NCI-H524 (cell line): ENCODE data around the gene G6PC2.
A peak's percentile ranks its signal among the peaks of the same experiment; 100 is the strongest.
"Not testable (repeated sequence)": the region's sequence is repeated elsewhere in the genome, so short reads cannot be mapped to it uniquely, and the experiment has no call there.

ENCODE experiments used
- DNase-seq, 2 experiments: peaks; one replicate each; lab custom pipeline; 2025; lab: John Stamatoyannopoulos, UW

The G6PC2 gene, protein sequence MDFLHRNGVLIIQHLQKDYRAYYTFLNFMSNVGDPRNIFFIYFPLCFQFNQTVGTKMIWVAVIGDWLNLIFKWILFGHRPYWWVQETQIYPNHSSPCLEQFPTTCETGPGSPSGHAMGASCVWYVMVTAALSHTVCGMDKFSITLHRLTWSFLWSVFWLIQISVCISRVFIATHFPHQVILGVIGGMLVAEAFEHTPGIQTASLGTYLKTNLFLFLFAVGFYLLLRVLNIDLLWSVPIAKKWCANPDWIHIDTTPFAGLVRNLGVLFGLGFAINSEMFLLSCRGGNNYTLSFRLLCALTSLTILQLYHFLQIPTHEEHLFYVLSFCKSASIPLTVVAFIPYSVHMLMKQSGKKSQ

DNA sequence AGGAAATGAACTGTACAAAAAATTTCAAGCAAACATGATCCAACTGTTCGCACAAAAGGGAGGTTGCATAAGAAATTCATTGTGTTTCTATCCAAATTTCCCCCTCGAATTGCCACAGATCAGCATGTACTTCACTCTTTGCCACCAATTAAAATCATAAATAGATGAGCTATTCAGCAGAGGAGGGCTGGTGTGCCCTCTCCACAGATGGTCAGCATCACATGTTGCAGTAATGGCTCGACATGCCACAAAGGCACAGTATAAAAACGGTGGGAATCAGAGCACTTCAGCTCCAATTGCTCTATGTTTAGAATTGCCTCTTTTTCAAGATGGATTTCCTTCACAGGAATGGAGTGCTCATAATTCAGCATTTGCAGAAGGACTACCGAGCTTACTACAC, at the start of gene G6PC2:
Gene G6PC2 (plus strand): TSS at position 289 of the 400 bp plus-strand sequence. CDS start 41 bp downstream, at position 330.
- no peak for DNase-seq

DNA sequence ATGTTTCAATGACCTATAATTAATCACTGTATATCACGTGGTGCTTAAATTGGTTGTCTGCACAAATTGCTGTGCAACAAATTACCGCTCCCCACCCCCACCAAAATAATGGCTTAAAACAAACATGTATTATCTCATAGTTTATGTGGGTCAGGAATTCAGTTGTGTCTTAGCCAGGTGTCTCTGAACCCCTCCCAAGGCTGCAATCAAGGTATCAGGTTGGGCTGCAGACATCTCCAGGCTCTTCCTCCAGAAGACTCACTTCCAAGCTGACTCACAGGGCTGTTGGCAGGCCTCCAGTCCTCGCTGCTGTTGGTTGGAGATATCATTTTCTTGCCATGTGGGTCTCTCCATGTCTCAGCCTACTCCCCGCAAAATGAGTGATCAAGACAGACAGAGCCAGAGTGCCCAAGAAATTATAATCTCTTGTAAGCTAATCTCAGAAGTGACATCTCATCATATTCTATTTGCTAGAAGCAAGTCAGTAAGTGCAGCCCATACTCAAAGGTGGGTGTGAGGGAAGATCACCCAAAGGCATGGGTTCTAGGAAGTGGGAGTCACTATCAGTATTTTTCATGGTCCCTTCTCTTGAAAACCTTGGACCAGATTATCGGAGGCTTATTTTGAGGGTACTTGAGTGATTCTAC, 49.3 kb upstream of the G6PC2 start:
- no peak for DNase-seq

DNA sequence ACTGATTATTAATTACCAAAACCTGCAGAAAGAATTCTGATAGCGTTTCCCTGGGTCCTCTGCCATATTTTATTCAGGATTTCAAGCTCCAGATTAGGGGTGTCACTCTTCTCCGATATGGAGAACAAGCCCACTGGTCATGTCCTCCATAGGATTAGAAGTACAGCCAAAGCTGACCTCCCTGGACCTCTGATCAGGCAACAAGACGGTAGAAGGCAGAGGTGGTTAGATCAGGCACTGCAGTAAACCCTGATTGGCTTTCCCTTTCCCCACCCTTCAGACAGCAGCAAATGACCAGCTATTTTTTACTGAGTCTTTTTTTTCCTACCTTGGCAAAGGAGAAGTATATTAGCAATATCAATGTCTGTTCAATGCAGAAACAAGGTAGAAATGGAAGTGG, 48.6 kb upstream of the G6PC2 start:
- DNase-seq = no peak

DNA sequence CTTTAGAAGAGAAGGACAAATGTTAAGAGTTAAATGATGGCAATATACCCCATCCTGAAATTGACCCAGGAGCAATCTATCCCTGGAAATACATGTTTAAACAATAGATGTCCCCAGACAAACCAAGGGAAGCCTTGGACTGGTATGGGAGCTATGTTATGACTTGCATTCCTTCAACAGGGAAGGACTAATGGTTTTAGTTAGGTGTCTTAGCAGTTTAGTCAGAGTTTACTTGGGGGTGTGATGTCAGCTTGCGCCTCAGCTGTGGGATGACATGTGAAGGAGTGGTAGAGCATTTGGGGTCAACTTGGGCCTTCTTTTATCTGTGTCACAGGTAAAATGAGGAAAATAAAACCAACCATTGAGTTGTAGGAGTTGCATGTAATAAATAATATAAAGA, 47.6 kb upstream of the G6PC2 start:
- DNase-seq = no peak

DNA sequence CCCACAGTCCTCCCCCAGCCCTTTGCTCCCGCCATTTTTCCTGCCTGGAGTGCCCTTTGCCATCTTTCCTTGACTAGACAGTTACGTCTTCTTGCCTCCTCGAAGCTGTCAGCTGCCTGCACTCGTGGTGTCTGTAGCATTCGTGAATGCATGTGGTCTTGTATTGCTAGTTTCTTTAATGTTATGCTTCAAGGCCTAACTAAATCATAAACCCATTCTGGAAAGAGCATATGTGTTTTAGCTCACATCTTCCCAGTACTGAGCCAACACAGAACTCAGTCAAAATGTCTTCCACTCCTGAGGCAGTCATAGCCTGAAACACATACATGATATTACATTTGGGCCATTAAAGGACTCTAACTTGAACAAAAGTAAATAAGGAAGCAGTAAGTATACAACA, 46.4 kb upstream of the G6PC2 start:
- DNase-seq = no peak

GRCh38 chr2:168855601-168856000, 45.5 kb upstream of the G6PC2 start:
- no peak for DNase-seq

GRCh38 chr2:168858146-168858545, 42.9 kb upstream of the G6PC2 start:
- no peak for DNase-seq

GRCh38 chr2:168867164-168867563, 33.9 kb upstream of the G6PC2 start:
- not testable (repeated sequence) for DNase-seq

DNA sequence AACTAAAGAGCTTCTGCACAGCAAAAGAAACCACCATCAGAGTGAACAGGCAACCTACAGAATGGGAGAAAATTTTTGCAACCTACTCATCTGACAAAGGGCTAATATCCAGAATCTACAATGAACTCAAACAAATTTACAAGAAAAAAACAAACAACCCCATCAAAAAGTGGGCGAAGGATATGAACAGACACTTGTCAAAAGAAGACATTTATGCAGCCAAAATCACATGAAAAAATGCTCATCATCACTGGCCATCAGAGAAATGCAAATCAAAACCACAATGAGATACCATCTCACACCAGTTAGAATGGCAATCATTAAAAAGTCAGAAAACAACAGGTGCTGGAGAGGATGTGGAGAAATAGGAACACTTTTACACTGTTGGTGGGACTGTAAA, 30.7 kb upstream of the G6PC2 start:
- DNase-seq = not testable (repeated sequence)

DNA sequence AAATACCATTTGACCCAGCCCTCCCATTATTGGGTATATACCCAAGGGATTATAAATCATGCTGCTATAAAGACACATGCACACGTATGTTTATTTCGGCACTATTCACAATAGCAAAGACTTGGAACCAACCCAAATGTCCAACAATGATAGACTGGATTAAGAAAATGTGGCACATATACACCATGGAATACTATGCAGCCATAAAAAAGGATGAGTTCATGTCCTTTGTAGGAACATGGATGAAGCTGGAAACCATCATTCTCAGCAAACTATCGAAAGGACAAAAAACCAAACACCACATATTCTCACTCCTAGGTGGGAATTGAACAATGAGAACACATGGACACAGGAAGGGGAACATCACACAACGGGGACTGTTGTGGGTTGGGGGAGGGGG, 30.3 kb upstream of the G6PC2 start:
- DNase-seq = not testable (repeated sequence)

DNA sequence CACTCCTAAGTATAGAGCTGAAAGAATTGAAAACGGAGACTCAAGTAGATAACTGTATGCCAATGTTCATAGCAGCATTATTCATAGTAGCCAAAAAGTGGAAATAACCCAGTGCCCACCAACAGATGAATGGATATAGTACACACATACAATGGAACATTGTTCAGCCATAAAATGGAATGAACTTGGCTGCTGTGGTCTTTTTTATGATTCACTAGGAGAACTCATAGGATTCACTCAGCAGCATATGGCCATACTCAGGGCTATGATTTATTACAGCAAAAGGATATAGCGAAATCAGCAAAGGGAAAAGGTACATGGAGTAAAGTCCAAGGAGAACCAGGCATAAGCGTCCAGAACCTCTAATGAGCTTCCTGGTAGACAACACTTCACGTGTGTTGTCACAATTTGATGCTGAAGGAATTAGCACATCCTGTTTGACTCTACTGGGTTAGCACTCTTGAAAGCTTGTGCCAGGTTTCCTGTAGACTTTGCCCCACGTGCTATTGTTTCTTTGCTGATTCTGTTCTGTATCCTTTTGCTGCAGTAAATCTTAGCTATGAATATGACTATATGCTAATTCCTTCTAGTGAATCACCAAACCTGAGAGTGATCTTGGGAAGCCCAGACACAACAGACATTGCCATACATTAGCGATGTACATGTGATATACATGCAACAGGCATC, 26.6 kb upstream of the G6PC2 start:
- no peak for DNase-seq

DNA sequence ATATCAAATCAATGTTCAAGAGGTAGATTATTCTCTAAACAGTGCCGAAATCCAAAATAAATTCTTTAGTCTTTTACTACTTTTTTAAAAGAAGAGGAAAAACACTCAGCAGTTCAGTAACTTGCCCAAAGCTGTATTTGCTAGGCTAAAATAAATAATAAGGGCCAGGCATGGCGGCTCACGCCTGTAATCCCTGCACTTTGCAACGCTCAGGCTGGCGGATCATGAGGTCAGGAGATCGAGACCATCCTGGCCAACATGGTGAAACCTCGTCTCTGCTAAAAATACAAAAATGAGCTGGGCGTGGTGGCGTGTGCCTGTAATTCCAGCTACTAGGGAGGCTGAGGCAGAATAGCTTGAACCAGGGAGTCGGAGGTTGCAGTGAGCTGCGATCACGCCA, 18.9 kb upstream of the G6PC2 start:
- not testable (repeated sequence) for DNase-seq

- DNase-seq = peak in 1 of 2 experiments; percentile 3
These were observed 16.1 kb upstream of the G6PC2 start for GRCh38 chr2:168884975-168885374.

DNA sequence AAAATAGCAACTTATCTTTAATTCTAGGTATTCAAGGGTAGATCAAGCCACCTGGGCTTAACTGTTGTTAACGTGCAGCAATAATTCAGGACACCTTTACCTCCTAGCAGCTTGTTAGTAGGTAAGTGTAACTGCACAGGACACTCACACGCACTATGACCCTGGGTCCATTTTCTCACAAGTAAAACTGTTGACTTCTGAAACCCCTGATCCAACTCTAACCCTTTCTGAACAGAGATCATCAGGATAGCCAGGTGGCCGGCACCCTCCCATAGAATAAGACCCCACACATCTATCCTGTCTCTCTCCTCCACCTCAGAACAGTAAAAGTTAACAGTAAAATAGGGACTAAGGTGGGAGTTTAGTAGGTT, 11.5 kb upstream of the G6PC2 start:
- DNase-seq = no peak

DNA sequence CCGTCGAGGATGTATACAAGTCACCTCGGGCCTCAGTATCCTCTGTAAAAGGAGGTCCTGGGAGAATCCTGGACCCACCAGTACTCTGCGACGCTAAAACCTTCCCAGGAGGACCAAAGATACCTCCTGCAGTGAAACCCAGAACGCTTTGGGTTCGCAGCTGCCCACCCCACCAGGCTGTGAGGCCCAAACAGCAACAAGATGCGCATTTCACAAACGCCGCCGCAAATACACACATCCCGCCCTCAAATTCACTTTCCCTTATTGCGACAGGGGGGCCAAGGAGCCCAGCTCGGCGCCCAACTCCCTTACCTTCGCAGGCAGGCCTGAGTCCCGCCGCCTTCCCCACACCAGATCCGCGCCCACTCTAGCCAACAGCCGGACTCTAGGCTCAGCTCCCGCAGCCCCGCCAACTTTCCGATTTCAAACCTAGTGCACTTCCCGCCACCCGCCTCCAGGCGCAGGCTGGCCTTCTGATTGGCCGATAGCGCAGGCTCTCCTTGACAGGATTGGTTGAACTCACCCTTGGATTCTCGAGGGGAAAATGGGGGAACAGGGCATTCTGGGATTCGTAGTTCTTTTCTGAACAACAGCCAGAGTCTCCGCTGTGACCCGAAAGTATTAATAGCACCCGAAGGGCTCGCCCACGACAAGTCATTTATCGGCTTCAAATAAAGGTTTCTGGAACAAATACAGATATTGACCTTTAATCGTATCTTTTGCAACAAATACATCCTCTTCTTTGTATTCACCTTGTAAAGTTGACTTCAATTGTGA, 10.9 kb upstream of the G6PC2 start, which contains the start of gene SPC25:
Gene SPC25 (minus strand): TSS at position 425 of the 777 bp plus-strand sequence. CDS start 911 bp downstream, outside the sequence.
- peak; percentile 94 for DNase-seq

DNA sequence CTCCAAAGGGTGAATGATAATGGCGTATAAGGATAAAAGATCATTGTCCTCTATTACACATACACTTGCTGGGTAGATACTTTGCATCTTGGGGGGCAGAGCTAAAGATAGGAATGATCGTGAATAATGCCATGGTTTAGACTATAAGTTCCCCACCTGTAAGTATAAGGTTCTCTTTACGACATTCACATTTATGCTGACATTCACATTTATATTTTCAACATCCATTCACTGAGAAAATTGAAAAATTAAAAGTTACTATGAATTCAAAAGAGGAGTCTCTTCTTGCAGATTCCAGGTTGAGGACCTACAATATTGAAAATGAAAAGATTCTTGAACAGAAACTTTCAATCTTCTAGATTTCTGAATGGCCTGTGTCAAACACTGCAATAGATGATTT, 8.8 kb upstream of the G6PC2 start:
- DNase-seq = no peak

GRCh38 chr2:168894101-168894500, 7.0 kb upstream of the G6PC2 start:
- no peak for DNase-seq

GRCh38 chr2:168894720-168895119, 6.4 kb upstream of the G6PC2 start:
- DNase-seq = no peak

DNA sequence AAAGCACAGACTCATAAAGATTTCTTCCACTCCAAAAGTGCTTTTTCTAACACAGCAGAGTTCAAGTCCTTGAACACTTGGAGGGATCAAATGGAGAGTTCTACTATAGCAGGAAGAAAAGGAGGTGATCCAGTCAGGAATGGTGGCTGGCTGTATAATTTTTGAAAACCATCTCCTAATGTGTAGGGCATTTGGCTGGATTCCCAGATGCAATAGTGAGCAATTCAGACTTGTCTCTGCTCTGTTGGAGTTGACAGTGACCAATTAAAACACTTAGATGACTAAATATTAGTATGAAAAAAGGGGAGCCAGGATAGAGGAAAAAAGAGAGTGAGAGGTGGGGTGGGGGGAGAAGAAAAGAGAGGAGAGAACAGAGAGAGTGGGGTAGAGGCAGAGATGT, 5.3 kb upstream of the G6PC2 start:
- no peak for DNase-seq

DNA sequence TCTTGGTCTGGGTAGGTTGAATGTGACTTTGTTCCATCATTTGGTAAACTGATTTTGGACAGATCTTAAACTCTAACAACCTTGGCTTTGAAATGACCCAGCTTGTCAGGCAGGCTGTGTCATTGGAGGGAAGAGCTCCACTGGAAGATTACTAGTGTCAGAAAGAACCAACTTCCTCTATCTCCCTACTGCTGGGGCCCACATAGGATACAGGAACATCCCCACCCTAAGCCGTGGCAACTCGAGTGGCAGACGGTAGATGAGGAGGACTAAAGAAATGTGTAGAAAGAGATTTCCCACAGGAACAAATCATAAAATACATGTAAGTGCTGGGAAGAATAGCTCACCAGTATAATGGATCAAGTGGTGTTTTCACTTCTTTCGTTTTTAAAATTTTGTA, 4.3 kb upstream of the G6PC2 start:
- no peak for DNase-seq

DNA sequence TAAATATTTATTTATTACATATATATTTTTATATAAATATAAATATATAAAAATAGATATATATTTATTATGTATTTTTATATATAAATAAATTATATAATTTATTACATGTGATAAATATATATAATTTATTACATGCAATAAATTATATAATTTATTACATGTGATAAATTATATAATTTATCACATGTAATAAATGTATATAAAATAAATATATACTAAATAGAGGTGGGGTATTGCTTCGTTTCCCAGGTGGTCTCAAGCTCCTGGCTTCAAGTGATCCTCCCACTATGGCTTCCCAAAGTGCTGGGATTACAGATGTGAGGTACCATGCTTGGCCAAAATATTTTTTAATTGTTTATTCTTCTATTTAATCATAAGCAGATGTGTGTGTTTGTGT, 3.6 kb upstream of the G6PC2 start:
- no peak for DNase-seq

- DNase-seq = no peak
These were observed 2.8 kb downstream of the G6PC2 start for GRCh38 chr2:168903888-168904287.
